IMR-90 (cell line): Measurements from ENCODE around the gene MPPED1. TPM values are rescaled to one million over a fixed set of nuclear protein-coding genes. Genes with fewer than 3 reads are reported as not detected.

Experiments used
- ATAC-seq: fragments of 200-7000 bp; cut with Tn5 transposase; 2 replicates; pipeline ENCODE4 v1.9.1; 2020; ENCODE audit warnings: low read depth, mild to moderate bottlenecking, moderate library complexity
- BruUV-seq: library from RNA; stranded (reverse); fragments of 400-500 nt; replicated peaks from 2 replicates; lab custom pipeline; 2021; lab: Mats Ljungman, UMichigan
- CTCF ChIA-PET: fragments of 300-600 bp; formaldehyde crosslinking; extraction: SDS; loops from one replicate; lab custom pipeline; 2021; ENCODE audit warnings: antibody characterized with exemption; lab: Yijun Ruan, JAX
- POLR2A ChIA-PET: fragments of 300-600 bp; sonication (Branson Sonifier 250); formaldehyde crosslinking; loops from one replicate; lab custom pipeline; 2022; ENCODE audit warnings: antibody characterized with exemption; ENCODE audit not compliant: unreplicated experiment; lab: Charles Lee
- DNase-seq: peaks from one replicate; pipeline ENCODE4 v3.0.0; 2013
- H2AFZ ChIP-seq: replicated peaks from 2 replicates; pipeline ENCODE3; 2013; ENCODE audit warnings: low read length, mild to moderate bottlenecking; ENCODE audit not compliant: poor library complexity
- H2AK5ac ChIP-seq: 2 replicates; pipeline ENCODE4 v1.6.1; 2013; ENCODE audit warnings: low read depth, low read length, inconsistent platforms
- H2AK9ac ChIP-seq: replicated peaks from 2 replicates; pipeline ENCODE3; 2013; ENCODE audit warnings: mild to moderate bottlenecking, low read depth, low read length, moderate library complexity; ENCODE audit not compliant: poor library complexity
- H2BK120ac ChIP-seq: 2 replicates; pipeline ENCODE4 v1.6.1; 2013; ENCODE audit warnings: low read depth, low read length, inconsistent platforms
- H2BK15ac ChIP-seq: 3 replicates; pipeline ENCODE4 v1.6.1; 2013; ENCODE audit warnings: low read depth, low read length, inconsistent platforms
- H2BK20ac ChIP-seq: 2 replicates; pipeline ENCODE4 v1.6.1; 2013; ENCODE audit warnings: low read depth, mild to moderate bottlenecking, inconsistent platforms, low read length, moderate library complexity
- H2BK5ac ChIP-seq: 2 replicates; pipeline ENCODE4 v1.6.1; 2013; ENCODE audit warnings: mild to moderate bottlenecking, low read depth, low read length, inconsistent platforms; ENCODE audit not compliant: poor library complexity, severe bottlenecking
- H3K14ac ChIP-seq: replicated peaks from 2 replicates; pipeline ENCODE4 v1.6.1; 2013; ENCODE audit warnings: low read depth, low read length, inconsistent platforms
- H3K18ac ChIP-seq: 2 replicates; pipeline ENCODE4 v1.6.1; 2013; ENCODE audit warnings: low read depth, low read length, control low read depth
- H3K23ac ChIP-seq: 2 replicates; pipeline ENCODE4 v1.6.1; 2013; ENCODE audit warnings: low read depth, low read length, inconsistent platforms
- H3K27ac ChIP-seq: 2 replicates; pipeline ENCODE4 v1.5.1; 2013; ENCODE audit warnings: mild to moderate bottlenecking, control low read depth, low read length; ENCODE audit not compliant: insufficient read depth
- H3K27me3 ChIP-seq: 2 replicates; pipeline ENCODE4 v1.6.1; 2013; ENCODE audit warnings: low read length; ENCODE audit not compliant: control insufficient read depth, insufficient read depth
- H3K36me3 ChIP-seq: 2 replicates; pipeline ENCODE4 v1.6.1; 2013; ENCODE audit warnings: low read length, mixed read lengths; ENCODE audit not compliant: control insufficient read depth, insufficient read depth
- H3K4ac ChIP-seq: 2 replicates; pipeline ENCODE4 v1.6.1; 2013; ENCODE audit warnings: low read depth, low read length, inconsistent platforms
- H3K4me1 ChIP-seq: 2 replicates; pipeline ENCODE4 v1.6.1; 2013; ENCODE audit warnings: low read length, mixed read lengths; ENCODE audit not compliant: control insufficient read depth, insufficient read depth
- H3K4me2 ChIP-seq: 2 replicates; pipeline ENCODE4 v1.6.1; 2013; ENCODE audit warnings: low read depth, mild to moderate bottlenecking, control low read depth, low read length, moderate library complexity
- H3K4me3 ChIP-seq: 2 replicates; pipeline ENCODE4 v1.5.1; 2013; ENCODE audit warnings: low read depth, mild to moderate bottlenecking, control low read depth, low read length, moderate library complexity; ENCODE audit not compliant: insufficient read depth
- H3K56ac ChIP-seq: 2 replicates; pipeline ENCODE4 v1.6.1; 2013; ENCODE audit warnings: low read length, inconsistent platforms; ENCODE audit not compliant: insufficient read depth; ENCODE audit errors: extremely low read depth
- H3K79me1 ChIP-seq, 2 experiments: 2 replicates each; pipeline ENCODE4 v1.6.1; 2013; ENCODE audit warnings: low read length in 2 of 2, inconsistent platforms in 1 of 2, low read depth in 1 of 2
- H3K9ac ChIP-seq: 2 replicates; pipeline ENCODE4 v1.6.1; 2013; ENCODE audit warnings: low read depth, low read length, control low read depth
- H3K9me1 ChIP-seq: 2 replicates; pipeline ENCODE4 v1.6.1; 2013; ENCODE audit warnings: low read length, inconsistent platforms; ENCODE audit not compliant: insufficient read depth
- H3K9me3 ChIP-seq: 2 replicates; pipeline ENCODE4 v1.6.1; 2013; ENCODE audit warnings: low read length; ENCODE audit not compliant: control insufficient read depth, insufficient read depth
- H4K20me1 ChIP-seq: 2 replicates; pipeline ENCODE4 v1.6.1; 2013; ENCODE audit warnings: low read length, inconsistent platforms; ENCODE audit not compliant: insufficient read depth
- H4K5ac ChIP-seq: 2 replicates; pipeline ENCODE4 v1.6.1; 2013; ENCODE audit warnings: mild to moderate bottlenecking, low read depth, low read length, control low read depth
- H4K8ac ChIP-seq, 2 experiments: 2 replicates each; pipeline ENCODE4 v1.6.1; 2013; ENCODE audit warnings: low read depth in 2 of 2, low read length in 2 of 2, control low read depth in 1 of 2, inconsistent platforms in 1 of 2
- H4K91ac ChIP-seq: 2 replicates; pipeline ENCODE4 v1.6.1; 2013; ENCODE audit warnings: low read depth, low read length, inconsistent platforms; ENCODE audit not compliant: insufficient read depth
- CEBPB ChIP-seq: IDR thresholded peaks from 2 replicates; pipeline ENCODE4 v1.6.1; 2012; ENCODE audit warnings: low read depth, low read length, improper control_type of control experiment
- MXI1 ChIP-seq: IDR thresholded peaks from 2 replicates; pipeline ENCODE4 v1.6.1; 2012; ENCODE audit warnings: low read depth, mild to moderate bottlenecking, low read length, moderate library complexity, borderline replicate concordance
- RAD21 ChIP-seq: IDR thresholded peaks from 2 replicates; pipeline ENCODE4 v1.6.1; 2012; ENCODE audit warnings: low read length, improper control_type of control experiment
- WGBS, 2 experiments: methylation state at CpG; one replicate each; pipeline versions ENCODE4 v1.1.5 to v1.1.7; 2013; ENCODE audit warnings: missing lambda C conversion rate in 2 of 2; ENCODE audit not compliant: insufficient read length in 1 of 2; ENCODE audit errors: extremely low coverage in 2 of 2; 5-methylcytosine and 5-hydroxymethylcytosine counted together
- dilution Hi-C: fragments of 300-500 bp; cut with HindIII; formaldehyde crosslinking; loops from one replicate; pipeline ENCODE4 v1.14.3; 2018; ENCODE audit warnings: low sequenced_read_pairs; ENCODE audit not compliant: unreplicated experiment
- in situ Hi-C: fragments of 300-500 bp; cut with MboI; formaldehyde crosslinking; loops from 3 replicates; pipeline ENCODE4 v1.14.3; 2019; ENCODE audit warnings: low sequenced_read_pairs, inconsistent platforms, mixed read lengths
- intact Hi-C: fragments of 100-400 bp; cut with micrococcal nuclease; formaldehyde crosslinking; loops from 2 replicates; pipeline ENCODE4 v1.10.0; 2022
- polyA plus RNA-seq, 3 experiments: library from polyadenylated mRNA; depleted of rRNA; stranded (reverse); fragments of >200 nt; gene quantifications; 2 replicates each; pipeline ENCODE4 v1.2.3, GENCODE V29; 2012; ENCODE audit warnings: low replicate concordance in 1 of 3
- total RNA-seq: library from RNA; depleted of rRNA; stranded (reverse); fragments of >200 nt; gene quantifications from 2 replicates; pipeline ENCODE4 v1.2.3, GENCODE V29; 2012

MPPED1 gene
- total and polyA plus RNA-seq, 2 of the 4 experiments (the other 2 are of a cell fraction): not detected

- no peaks in the 10 kb centered on the region for H3K36me3 ChIP-seq
- H3K56ac ChIP-seq: no peak overlapping the region
- no peak overlapping the region for H4K5ac ChIP-seq
- no peak overlapping the region for H3K23ac ChIP-seq
- TF ChIP-seq CEBPB (no peak), MXI1 (no peak), RAD21 (no peak)
- no peak overlapping the region for H2AFZ ChIP-seq
- H2BK120ac ChIP-seq: no peak overlapping the region
- H3K27ac ChIP-seq: no peak overlapping the region
- no peak overlapping the region for H3K14ac ChIP-seq
- no peaks in the 10 kb centered on the region for H3K79me1 ChIP-seq
- no peaks in the 10 kb centered on the region for H3K9me1 ChIP-seq
- H4K8ac ChIP-seq: no peak overlapping the region
- dilution Hi-C loops: no loop called here
- H4K20me1 ChIP-seq: no peaks in the 10 kb centered on the region
- H2BK5ac ChIP-seq: no peak overlapping the region
- ChIA-PET POLR2A (no interaction called here), CTCF (no interaction called here)
- no peak overlapping the region for H3K18ac ChIP-seq
- in situ Hi-C loops: no loop called here
- H3K27me3 ChIP-seq: no peaks in the 10 kb centered on the region
- intact Hi-C loops: no loop called here
- no peak overlapping the region for H2AK5ac ChIP-seq
- no peak overlapping the region for H2AK9ac ChIP-seq
- no peak overlapping the region for H3K4me3 ChIP-seq
- DNase-seq (no peak), ATAC-seq (no peak)
- no peak overlapping the region for H2BK15ac ChIP-seq
- WGBS, 2 experiments: 60% methylated on average over 1 of the region's 1 CpG; no CpG with 5 or more reads in 1 of the 2 experiments
- no peak overlapping the region for H3K4ac ChIP-seq
- H3K9me3 ChIP-seq: peaks cover 24% of the 10 kb centered on the region; the same call in 1 of the 2 replicates
- no peak overlapping the region for H3K4me2 ChIP-seq
- no peak overlapping the region for H2BK20ac ChIP-seq
- BruUV-seq: no TSS peak
- no peak overlapping the region for H3K9ac ChIP-seq
- no peak overlapping the region for H4K91ac ChIP-seq
- no peaks in the 10 kb centered on the region for H3K4me1 ChIP-seq
These were observed 87.0 kb downstream of the MPPED1 start for GRCh38 chr22:43498856-43499253.
